NCI-H345 treated with DMSO at 0.1 percent for 48 hours (cell line): ENCODE data around the gene ASCL3.
"Not testable (repeated sequence)": the region's sequence is repeated elsewhere in the genome, so short reads cannot be mapped to it uniquely, and the experiment has no call there.

Experiments used
- DNase-seq: peaks from one replicate; lab custom pipeline; 2025; ENCODE audit not compliant: unreplicated experiment; lab: John Stamatoyannopoulos, UW

Gene ASCL3

GRCh38 chr11:8948886-8949285 lies 6.1 kb upstream of the ASCL3 start:
- DNase-seq = no peak

DNA sequence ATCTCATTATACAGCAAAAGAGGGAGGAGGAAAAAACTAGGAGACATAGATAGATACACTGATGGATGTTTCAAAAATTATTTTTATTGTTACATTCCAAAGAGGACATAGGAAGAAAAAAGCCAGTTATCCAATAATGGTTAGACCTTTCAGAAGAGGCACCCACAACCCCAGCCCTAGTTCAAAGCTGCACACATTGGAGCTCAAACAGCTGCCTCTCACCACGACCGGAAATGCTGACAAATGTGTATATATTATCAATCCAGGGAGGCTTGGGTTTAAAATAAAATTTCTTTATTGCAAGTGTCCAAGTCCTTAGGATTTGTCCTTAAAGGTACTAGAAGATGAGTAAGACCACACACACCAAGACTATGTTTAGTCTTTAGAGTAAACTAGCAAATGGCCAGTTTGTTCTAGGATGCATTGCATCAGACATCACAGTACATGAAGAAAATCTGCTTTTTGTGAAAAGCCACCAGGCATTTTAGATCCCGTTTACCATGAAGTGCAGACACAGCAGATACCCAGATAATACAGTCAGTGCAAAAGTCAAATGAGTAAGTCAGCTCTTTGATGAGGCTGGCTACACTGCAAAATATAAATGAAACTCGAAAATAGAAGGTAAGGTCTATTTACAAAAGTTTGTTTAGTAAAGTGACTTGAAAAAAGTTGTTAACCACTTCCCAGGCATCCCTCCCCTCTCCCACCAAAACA lies 4.6 kb upstream of the ASCL3 start:
- DNase-seq = no peak

DNA sequence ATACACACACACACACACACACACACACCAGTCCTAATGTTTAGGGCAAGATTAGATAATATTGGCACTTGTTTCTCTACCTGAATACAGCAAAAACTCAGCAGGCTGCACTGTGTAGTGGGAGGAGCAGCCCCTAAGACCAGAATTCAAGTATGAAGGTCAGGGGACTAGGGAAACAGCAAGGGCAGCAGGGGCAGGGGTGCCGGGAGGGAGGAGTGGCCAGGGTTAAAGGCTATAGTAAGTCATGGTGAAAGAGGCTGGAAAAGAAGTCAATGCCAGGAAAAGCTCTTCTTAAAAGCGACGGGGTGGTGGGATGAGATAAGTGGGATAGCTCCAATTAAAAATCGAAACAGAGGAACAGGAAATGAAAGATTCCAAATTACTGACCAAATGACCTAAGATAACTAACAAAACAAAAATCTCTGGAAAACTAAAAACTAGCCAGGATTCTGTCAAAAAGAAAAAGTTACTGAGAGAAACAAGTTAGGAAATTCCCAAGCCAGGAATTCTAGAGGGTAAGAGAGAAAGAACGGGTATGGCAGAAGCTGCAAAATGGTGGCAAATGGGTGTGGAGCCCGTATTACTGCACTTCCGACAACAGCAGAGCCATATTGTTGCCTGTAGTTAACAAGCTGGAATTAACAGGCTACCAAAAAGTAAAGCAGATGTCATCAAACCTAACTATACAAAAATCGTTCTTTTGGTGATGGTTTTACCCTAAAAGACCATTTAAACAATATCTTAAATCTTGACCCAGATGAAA lies 1.3 kb downstream of the ASCL3 start:
- no peak for DNase-seq

DNA sequence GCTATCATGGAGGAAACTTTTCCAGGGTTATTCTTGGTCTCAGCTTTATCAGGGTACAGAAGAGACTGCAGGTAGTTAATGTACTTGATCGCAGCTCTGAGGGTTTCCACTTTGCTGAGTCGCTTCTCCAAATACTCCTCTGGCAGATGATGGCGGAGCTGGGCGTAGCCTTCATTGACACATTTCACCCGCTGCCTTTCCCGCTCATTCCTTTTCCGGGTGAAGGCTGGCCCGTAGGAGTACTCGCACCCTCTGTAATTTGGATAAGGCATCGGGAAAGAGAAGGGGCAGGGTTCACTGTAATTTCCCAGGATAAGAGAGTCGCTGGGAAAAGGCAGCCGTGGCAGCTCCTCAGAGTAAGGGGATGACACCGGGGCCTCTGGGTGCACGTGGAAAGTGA lies 5.2 kb downstream of the ASCL3 start:
- DNase-seq = no peak

DNA sequence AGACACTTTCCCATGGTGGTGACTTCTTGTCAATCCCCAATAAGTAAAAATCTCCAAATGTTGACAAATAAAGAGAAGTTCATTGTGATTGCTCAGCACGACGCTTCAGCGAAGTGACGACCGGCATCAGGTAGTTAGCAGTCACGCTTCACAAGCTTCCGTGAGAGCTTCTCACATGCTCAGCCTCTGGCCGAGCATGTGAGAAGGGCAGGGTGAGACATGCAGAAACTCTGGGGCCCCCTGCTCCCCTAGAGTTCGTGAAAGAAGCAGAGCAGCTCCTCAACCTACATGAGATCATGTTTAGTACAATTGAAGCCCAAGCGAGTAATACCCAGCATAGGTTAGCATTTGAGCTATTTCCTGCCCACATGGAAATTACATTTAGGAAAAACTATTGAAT lies 5.7 kb downstream of the ASCL3 start:
- DNase-seq = no peak

DNA sequence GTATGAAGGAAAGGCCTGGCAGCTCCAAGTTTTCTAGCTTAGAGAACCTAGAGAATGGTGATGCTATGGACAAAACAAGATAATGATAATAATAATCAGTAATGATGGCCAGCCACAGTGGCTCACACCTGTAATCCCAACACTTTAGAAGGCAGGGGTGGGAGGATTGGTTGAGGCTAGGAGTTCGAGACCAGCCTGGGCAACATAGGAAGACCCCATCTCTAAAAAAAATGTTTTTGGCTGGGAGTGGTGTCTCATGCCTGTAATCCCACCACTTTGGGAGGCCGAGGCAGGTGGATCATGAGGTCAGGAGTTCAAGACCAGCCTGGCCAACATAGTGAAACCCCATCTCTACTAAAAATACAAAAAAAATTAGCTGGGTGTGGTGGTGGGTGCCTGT lies 7.0 kb downstream of the ASCL3 start:
- DNase-seq = not testable (repeated sequence)

DNA sequence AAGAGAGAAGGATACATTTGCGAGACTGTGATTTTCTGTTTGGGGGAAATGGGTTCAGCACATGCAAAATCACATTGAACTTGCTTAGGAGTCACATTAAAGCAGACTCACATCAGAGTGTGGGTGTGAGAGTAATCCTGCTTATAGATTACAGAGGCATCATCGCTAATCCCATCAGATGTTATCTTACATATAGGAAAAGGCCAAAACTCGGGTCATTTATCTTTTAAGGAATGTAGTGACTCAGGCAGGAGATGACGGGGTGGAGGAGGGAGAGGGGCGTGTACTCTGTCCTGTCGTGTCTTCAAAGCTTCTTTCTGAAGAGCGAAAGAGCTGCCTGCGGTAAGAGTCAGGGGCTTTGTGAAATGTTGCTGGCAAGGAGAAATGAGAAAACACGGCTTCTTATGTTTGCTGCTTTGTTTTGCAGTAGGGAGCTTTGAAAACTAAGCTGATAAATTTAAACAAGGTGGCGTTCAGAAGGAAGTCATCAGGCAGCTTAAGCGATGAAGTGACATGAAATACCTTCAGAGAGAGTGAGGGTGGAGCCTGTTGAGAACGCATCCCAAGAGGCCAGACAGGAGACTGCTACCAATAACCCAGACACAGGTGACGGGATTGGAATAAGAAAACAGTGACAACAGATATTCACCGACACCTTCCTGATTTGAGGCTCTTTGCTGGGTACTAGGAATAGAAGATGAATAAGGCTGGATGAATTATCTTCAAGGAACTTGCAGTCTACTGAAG lies 7.9 kb downstream of the ASCL3 start:
- DNase-seq = no peak

DNA sequence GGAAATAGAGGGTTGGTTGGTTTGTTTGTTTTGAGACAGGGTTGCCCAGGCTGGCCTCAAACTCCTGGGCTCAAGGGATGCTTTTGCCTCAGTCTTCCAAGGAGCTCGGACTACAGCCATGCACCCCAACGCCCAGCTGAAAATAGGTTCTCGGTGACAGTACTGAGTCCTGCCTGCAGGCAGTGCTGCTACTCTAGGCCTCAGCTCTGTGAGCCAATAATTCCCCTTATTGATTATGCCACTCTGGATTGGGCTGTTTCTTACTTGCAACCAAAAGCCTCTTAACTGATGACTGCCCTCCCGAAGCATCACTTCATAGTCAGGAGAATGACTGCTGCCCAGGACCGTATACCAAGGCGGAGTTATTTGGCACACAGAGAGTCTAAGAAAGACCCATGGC lies 8.9 kb downstream of the ASCL3 start:
- no peak for DNase-seq

DNA sequence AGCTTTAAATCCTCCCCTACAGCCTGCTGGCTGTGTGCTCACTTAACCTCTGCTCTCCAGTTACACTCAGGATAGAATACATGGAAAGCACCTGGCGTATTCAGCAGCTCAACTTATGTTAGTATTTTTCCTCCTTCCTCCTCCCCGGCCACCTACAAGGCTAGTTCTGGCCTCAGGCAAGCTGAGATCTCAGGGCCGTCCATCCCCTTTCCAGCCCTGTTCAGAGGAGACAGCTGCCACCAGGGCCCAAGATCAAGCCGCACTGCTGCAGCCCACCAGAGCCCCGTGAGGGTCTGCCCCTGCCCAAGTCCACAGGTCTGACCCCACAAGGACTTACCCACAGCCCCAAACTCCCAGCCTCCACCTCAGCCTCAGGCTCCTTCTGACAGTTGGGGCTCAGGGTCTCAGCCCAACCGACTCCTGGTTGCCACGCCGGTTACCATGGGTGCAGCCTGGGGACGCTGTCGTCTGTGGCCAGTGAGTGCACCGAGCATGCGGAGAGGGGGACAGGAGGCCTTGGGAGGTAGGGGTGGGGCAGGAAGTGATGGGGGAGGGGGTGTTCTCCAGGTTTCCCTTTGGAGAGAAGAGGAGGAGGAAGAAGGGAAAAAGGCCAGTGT lies 10.1 kb downstream of the ASCL3 start, which contains the start of gene C11orf16:
Gene C11orf16 (minus strand): TSS at position 384 of the 617 bp plus-strand sequence. CDS start 639 bp downstream, outside the sequence.
- no peak for DNase-seq

- DNase-seq = no peak
Observed at GRCh38 chr11:8930456-8931175, 12.2 kb downstream of the ASCL3 start.

DNA sequence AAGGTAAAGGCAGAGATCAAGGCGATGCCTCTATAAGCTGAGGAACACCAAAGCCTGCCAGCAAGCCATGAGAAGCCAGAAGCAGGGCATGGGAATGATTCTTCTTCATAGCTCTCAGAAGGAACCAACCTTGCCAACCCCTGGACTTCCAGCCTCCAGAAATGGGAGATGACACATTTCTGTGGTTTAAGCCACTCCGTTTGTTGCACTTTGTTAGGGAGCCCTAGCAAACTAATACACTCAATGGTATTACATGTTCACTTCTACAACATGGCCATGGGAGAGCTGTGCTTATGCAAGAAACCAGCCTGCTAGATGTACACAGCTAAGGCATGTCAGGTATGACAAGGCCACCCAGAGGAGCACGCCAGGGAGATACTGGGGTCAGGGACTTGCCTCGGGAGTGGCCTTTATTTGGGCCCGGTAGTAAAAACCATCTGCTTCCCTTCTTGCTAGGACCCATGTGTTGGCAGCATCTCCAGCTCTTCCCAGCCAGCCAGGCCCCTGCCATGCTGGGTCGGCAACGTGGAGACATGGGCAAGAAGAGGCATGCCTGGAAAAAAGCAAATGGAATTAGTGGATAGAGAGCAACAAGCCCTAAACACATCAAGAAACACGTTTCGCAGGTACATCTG lies 13.7 kb downstream of the ASCL3 start:
- no peak for DNase-seq

DNA sequence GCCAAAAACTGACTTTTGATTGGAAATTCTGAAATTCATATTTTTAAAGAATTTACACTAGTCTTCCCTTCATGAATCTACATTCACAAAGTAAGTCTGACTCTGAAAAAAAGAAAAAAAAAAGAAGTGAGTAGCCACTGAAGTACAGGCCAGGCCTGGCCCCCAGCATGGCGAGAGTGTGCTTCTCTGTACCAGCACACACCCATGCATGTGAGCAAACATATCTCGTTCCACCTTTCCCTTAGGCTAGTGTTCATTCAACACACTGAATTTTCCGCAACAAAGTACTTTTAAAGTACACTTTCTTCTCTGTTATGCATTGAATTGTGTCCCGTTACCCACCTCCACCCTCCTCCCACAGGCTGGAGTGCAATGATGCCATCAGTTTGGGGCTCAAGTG lies 14.6 kb downstream of the ASCL3 start:
- DNase-seq = no peak

- DNase-seq = no peak
Observed at GRCh38 chr11:8927233-8927632, 15.6 kb downstream of the ASCL3 start.

DNA sequence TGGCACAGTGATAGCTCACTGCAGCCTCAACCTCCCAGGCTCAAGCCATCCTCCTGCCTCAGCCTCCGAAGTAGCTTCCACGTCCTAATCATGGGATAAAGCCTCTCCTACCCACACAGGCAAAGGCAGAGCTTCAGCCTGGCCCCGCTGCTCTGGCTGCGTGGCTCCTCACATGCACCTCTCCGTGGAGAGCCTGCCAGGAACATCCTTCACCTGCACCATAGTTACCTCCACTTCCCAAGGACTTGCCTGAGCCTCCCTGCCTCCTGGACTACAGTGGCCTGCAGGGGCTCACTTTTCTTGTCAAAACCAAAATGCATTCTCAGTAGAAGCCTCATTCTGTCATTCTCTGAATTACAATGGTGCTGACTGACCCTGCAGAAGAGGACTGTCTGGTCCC lies 16.6 kb downstream of the ASCL3 start:
- no peak for DNase-seq

GRCh38 chr11:8925711-8926110 lies 17.1 kb downstream of the ASCL3 start:
- DNase-seq = no peak

GRCh38 chr11:8922691-8923090 lies 20.1 kb downstream of the ASCL3 start:
- DNase-seq = no peak

GRCh38 chr11:8917157-8917825 lies 25.5 kb downstream of the ASCL3 start:
- DNase-seq = no peak

DNA sequence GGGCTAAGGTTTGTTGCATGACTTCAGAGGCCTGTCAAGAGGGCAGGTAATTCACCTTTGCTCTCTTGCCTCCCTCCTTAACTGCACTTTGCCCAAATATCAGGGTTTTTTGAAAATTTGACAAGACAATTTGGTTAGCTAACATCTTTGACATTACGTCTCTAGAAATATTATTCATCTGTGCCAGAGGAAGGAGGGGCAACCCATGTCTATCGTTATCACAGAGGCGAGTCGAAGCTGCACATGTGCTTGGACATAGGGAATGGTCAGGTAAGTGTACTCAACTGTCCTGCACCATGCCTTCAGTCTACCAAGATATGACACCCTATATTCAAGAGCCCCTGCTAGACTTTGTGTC lies 28.2 kb downstream of the ASCL3 start:
- DNase-seq = no peak

- peak; percentile 43 for DNase-seq
Observed at GRCh38 chr11:8913961-8914660, 28.7 kb downstream of the ASCL3 start.
